IMR-90 (cell line): ENCODE measurements around the gene RNF19B. TPM values are rescaled to one million over a fixed set of nuclear protein-coding genes. Genes with fewer than 3 reads are reported as not detected.
A peak's percentile ranks its signal among the peaks of the same experiment; 100 is the strongest.

Source experiments
- ATAC-seq: fragments of 200-7000 bp; cut with Tn5 transposase; 2 replicates; pipeline ENCODE4 v1.9.1; 2020; ENCODE audit warnings: low read depth, mild to moderate bottlenecking, moderate library complexity
- BruUV-seq: library from RNA; stranded (reverse); fragments of 400-500 nt; replicated peaks from 2 replicates; lab custom pipeline; 2021; lab: Mats Ljungman, UMichigan
- CTCF ChIA-PET: fragments of 300-600 bp; formaldehyde crosslinking; extraction: SDS; loops from one replicate; lab custom pipeline; 2021; ENCODE audit warnings: antibody characterized with exemption; lab: Yijun Ruan, JAX
- POLR2A ChIA-PET: fragments of 300-600 bp; sonication (Branson Sonifier 250); formaldehyde crosslinking; loops from one replicate; lab custom pipeline; 2022; ENCODE audit warnings: antibody characterized with exemption; ENCODE audit not compliant: unreplicated experiment; lab: Charles Lee
- DNase-seq: peaks from one replicate; pipeline ENCODE4 v3.0.0; 2013
- H2AFZ ChIP-seq: replicated peaks from 2 replicates; pipeline ENCODE3; 2013; ENCODE audit warnings: low read length, mild to moderate bottlenecking; ENCODE audit not compliant: poor library complexity
- H2AK5ac ChIP-seq: 2 replicates; pipeline ENCODE4 v1.6.1; 2013; ENCODE audit warnings: low read depth, low read length, inconsistent platforms
- H2AK9ac ChIP-seq: replicated peaks from 2 replicates; pipeline ENCODE3; 2013; ENCODE audit warnings: mild to moderate bottlenecking, low read depth, low read length, moderate library complexity; ENCODE audit not compliant: poor library complexity
- H2BK120ac ChIP-seq: 2 replicates; pipeline ENCODE4 v1.6.1; 2013; ENCODE audit warnings: low read depth, low read length, inconsistent platforms
- H2BK15ac ChIP-seq: 3 replicates; pipeline ENCODE4 v1.6.1; 2013; ENCODE audit warnings: low read depth, low read length, inconsistent platforms
- H2BK20ac ChIP-seq: 2 replicates; pipeline ENCODE4 v1.6.1; 2013; ENCODE audit warnings: low read depth, mild to moderate bottlenecking, inconsistent platforms, low read length, moderate library complexity
- H2BK5ac ChIP-seq: 2 replicates; pipeline ENCODE4 v1.6.1; 2013; ENCODE audit warnings: mild to moderate bottlenecking, low read depth, low read length, inconsistent platforms; ENCODE audit not compliant: poor library complexity, severe bottlenecking
- H3K14ac ChIP-seq: replicated peaks from 2 replicates; pipeline ENCODE4 v1.6.1; 2013; ENCODE audit warnings: low read depth, low read length, inconsistent platforms
- H3K18ac ChIP-seq: 2 replicates; pipeline ENCODE4 v1.6.1; 2013; ENCODE audit warnings: low read depth, low read length, control low read depth
- H3K23ac ChIP-seq: 2 replicates; pipeline ENCODE4 v1.6.1; 2013; ENCODE audit warnings: low read depth, low read length, inconsistent platforms
- H3K27ac ChIP-seq: 2 replicates; pipeline ENCODE4 v1.5.1; 2013; ENCODE audit warnings: mild to moderate bottlenecking, control low read depth, low read length; ENCODE audit not compliant: insufficient read depth
- H3K27me3 ChIP-seq: 2 replicates; pipeline ENCODE4 v1.6.1; 2013; ENCODE audit warnings: low read length; ENCODE audit not compliant: control insufficient read depth, insufficient read depth
- H3K36me3 ChIP-seq: 2 replicates; pipeline ENCODE4 v1.6.1; 2013; ENCODE audit warnings: low read length, mixed read lengths; ENCODE audit not compliant: control insufficient read depth, insufficient read depth
- H3K4ac ChIP-seq: 2 replicates; pipeline ENCODE4 v1.6.1; 2013; ENCODE audit warnings: low read depth, low read length, inconsistent platforms
- H3K4me1 ChIP-seq: 2 replicates; pipeline ENCODE4 v1.6.1; 2013; ENCODE audit warnings: low read length, mixed read lengths; ENCODE audit not compliant: control insufficient read depth, insufficient read depth
- H3K4me2 ChIP-seq: 2 replicates; pipeline ENCODE4 v1.6.1; 2013; ENCODE audit warnings: low read depth, mild to moderate bottlenecking, control low read depth, low read length, moderate library complexity
- H3K4me3 ChIP-seq: 2 replicates; pipeline ENCODE4 v1.5.1; 2013; ENCODE audit warnings: low read depth, mild to moderate bottlenecking, control low read depth, low read length, moderate library complexity; ENCODE audit not compliant: insufficient read depth
- H3K56ac ChIP-seq: 2 replicates; pipeline ENCODE4 v1.6.1; 2013; ENCODE audit warnings: low read length, inconsistent platforms; ENCODE audit not compliant: insufficient read depth; ENCODE audit errors: extremely low read depth
- H3K79me1 ChIP-seq, 2 experiments: 2 replicates each; pipeline ENCODE4 v1.6.1; 2013; ENCODE audit warnings: low read length in 2 of 2, inconsistent platforms in 1 of 2, low read depth in 1 of 2
- H3K9ac ChIP-seq: 2 replicates; pipeline ENCODE4 v1.6.1; 2013; ENCODE audit warnings: low read depth, low read length, control low read depth
- H3K9me1 ChIP-seq: 2 replicates; pipeline ENCODE4 v1.6.1; 2013; ENCODE audit warnings: low read length, inconsistent platforms; ENCODE audit not compliant: insufficient read depth
- H3K9me3 ChIP-seq: 2 replicates; pipeline ENCODE4 v1.6.1; 2013; ENCODE audit warnings: low read length; ENCODE audit not compliant: control insufficient read depth, insufficient read depth
- H4K20me1 ChIP-seq: 2 replicates; pipeline ENCODE4 v1.6.1; 2013; ENCODE audit warnings: low read length, inconsistent platforms; ENCODE audit not compliant: insufficient read depth
- H4K5ac ChIP-seq: 2 replicates; pipeline ENCODE4 v1.6.1; 2013; ENCODE audit warnings: mild to moderate bottlenecking, low read depth, low read length, control low read depth
- H4K8ac ChIP-seq, 2 experiments: 2 replicates each; pipeline ENCODE4 v1.6.1; 2013; ENCODE audit warnings: low read depth in 2 of 2, low read length in 2 of 2, control low read depth in 1 of 2, inconsistent platforms in 1 of 2
- H4K91ac ChIP-seq: 2 replicates; pipeline ENCODE4 v1.6.1; 2013; ENCODE audit warnings: low read depth, low read length, inconsistent platforms; ENCODE audit not compliant: insufficient read depth
- CEBPB ChIP-seq: IDR thresholded peaks from 2 replicates; pipeline ENCODE4 v1.6.1; 2012; ENCODE audit warnings: low read depth, low read length, improper control_type of control experiment
- FOS ChIP-seq: fragments of 150-350 bp; IDR thresholded peaks from 2 replicates; pipeline ENCODE4 v1.6.1; 2016; ENCODE audit warnings: low read depth, low read length
- MAZ ChIP-seq: IDR thresholded peaks from 2 replicates; pipeline ENCODE4 v1.6.1; 2012; ENCODE audit warnings: low read depth, mild to moderate bottlenecking, low read length, improper control_type of control experiment, moderate library complexity, borderline replicate concordance
- NFE2L2 ChIP-seq: fragments of 150-350 bp; IDR thresholded peaks from 2 replicates; pipeline ENCODE4 v1.6.1; 2016; ENCODE audit warnings: low read depth, mild to moderate bottlenecking, low read length
- POLR2A ChIP-seq: IDR thresholded peaks from 2 replicates; pipeline ENCODE4 v1.6.1; 2012; ENCODE audit warnings: mild to moderate bottlenecking, low read depth, low read length
- SMC3 ChIP-seq: fragments of 150-350 bp; IDR thresholded peaks from 2 replicates; pipeline ENCODE4 v1.6.1; 2016; ENCODE audit warnings: low read depth, mild to moderate bottlenecking, antibody characterized with exemption, low read length, moderate library complexity
- WGBS, 2 experiments: methylation state at CpG; one replicate each; pipeline versions ENCODE4 v1.1.5 to v1.1.7; 2013; ENCODE audit warnings: missing lambda C conversion rate in 2 of 2; ENCODE audit not compliant: insufficient read length in 1 of 2; ENCODE audit errors: extremely low coverage in 2 of 2; 5-methylcytosine and 5-hydroxymethylcytosine counted together
- dilution Hi-C: fragments of 300-500 bp; cut with HindIII; formaldehyde crosslinking; loops from one replicate; pipeline ENCODE4 v1.14.3; 2018; ENCODE audit warnings: low sequenced_read_pairs; ENCODE audit not compliant: unreplicated experiment
- in situ Hi-C: fragments of 300-500 bp; cut with MboI; formaldehyde crosslinking; loops from 3 replicates; pipeline ENCODE4 v1.14.3; 2019; ENCODE audit warnings: low sequenced_read_pairs, inconsistent platforms, mixed read lengths
- intact Hi-C: fragments of 100-400 bp; cut with micrococcal nuclease; formaldehyde crosslinking; loops from 2 replicates; pipeline ENCODE4 v1.10.0; 2022
- polyA plus RNA-seq, 3 experiments: library from polyadenylated mRNA; depleted of rRNA; stranded (reverse); fragments of >200 nt; gene quantifications; 2 replicates each; pipeline ENCODE4 v1.2.3, GENCODE V29; 2012; ENCODE audit warnings: low replicate concordance in 1 of 3
- total RNA-seq: library from RNA; depleted of rRNA; stranded (reverse); fragments of >200 nt; gene quantifications from 2 replicates; pipeline ENCODE4 v1.2.3, GENCODE V29; 2012
- TF ChIP-seq, protein P1 (sequence below): conservative IDR thresholded peaks from 2 replicates; pipeline ENCODE4 v1.5.1; 2012; ENCODE audit warnings: mild to moderate bottlenecking, low read depth, low read length, improper control_type of control experiment

RNF19B gene
- total and polyA plus RNA-seq, 2 of the 4 experiments (the other 2 are of a cell fraction): 10.0 to 11.6 TPM

DNA sequence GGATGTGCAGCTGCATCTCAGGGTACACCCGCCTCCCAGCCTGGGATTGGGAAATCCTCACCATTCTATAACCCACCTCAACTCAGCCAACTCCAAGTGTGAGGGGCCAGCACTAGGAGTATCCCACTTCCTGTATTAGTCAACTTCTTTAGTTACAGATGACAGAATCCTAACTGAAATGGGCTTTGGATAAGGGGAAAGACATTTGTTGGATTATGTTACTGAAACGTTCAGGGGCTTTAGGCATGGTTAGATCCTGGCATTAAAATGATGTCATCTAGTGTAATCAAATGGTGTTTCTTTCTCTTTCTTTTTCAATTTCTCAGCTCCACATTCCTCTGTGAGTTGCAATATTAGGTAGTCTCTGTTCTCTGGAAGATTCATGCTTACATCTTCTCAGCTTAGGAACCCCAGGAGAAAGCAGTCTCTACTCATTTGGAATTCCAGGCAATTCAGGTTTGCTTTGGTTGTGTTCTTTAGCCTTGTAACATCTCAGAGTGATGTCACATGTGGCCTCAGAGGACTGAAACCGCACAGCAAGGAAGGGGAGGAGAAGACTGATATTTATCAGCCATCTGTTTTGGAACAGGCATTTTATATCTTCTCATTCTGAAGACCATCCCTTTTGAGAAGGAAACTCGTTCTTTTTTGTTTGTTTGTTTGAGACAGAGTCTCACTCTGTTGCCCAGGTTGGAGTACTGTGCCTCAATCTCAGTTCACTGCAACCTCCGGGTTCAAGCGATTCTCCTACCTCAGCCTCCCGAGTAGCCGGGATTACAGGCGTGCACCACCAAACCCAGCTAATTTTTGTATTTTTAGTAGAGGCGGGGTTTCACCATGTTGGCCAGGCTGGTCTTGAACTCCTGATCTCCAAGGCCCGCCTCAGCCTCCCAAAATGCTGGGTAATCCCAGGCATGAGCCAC, 44.5 kb downstream of the RNF19B start:
- no peaks in the 10 kb centered on the region for H3K36me3 ChIP-seq
- peak overlapping the region; percentile 86 for H3K14ac ChIP-seq
- H2BK120ac ChIP-seq: 0 out of 2 replicates have a peak overlapping the region, but pooled peaks have one; percentile 47
- peak overlapping the region; percentile 68; the same call in 1 of the 2 replicates for H3K4me2 ChIP-seq
- DNase-seq: peak; percentile 72
- dilution Hi-C loops: no loop called here
- no peak overlapping the region for H3K4me3 ChIP-seq
- no peaks in the 10 kb centered on the region for H3K79me1 ChIP-seq
- no peak overlapping the region for H2BK5ac ChIP-seq
- H3K56ac ChIP-seq: no peak overlapping the region
- no peak overlapping the region for H2BK15ac ChIP-seq
- H4K5ac ChIP-seq: no peak overlapping the region
- TF ChIP-seq POLR2A (no peak), CEBPB (peak; percentile 35; the same call in 1 of the 2 replicates), NFE2L2 (no peak), FOS (no peak), MAZ (no peak), SMC3 (no peak)
- TF ChIP-seq, protein P1, sequence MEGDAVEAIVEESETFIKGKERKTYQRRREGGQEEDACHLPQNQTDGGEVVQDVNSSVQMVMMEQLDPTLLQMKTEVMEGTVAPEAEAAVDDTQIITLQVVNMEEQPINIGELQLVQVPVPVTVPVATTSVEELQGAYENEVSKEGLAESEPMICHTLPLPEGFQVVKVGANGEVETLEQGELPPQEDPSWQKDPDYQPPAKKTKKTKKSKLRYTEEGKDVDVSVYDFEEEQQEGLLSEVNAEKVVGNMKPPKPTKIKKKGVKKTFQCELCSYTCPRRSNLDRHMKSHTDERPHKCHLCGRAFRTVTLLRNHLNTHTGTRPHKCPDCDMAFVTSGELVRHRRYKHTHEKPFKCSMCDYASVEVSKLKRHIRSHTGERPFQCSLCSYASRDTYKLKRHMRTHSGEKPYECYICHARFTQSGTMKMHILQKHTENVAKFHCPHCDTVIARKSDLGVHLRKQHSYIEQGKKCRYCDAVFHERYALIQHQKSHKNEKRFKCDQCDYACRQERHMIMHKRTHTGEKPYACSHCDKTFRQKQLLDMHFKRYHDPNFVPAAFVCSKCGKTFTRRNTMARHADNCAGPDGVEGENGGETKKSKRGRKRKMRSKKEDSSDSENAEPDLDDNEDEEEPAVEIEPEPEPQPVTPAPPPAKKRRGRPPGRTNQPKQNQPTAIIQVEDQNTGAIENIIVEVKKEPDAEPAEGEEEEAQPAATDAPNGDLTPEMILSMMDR: no peak
- H3K23ac ChIP-seq: peak overlapping the region; percentile 79
- no peak overlapping the region for H3K9ac ChIP-seq
- no CpG with 5 or more reads among the region's 11 CpGs for WGBS, 2 experiments
- 0 out of 2 replicates have a peak overlapping the region, but pooled peaks have one; percentile 15 for H3K27ac ChIP-seq
- in situ Hi-C loops: no loop called here
- ATAC-seq: peak; percentile 73
- 0 out of 2 replicates have a peak, but pooled peaks cover 1% of the 10 kb centered on the region for H3K4me1 ChIP-seq
- H3K18ac ChIP-seq: no peak overlapping the region
- no peak overlapping the region for H2AFZ ChIP-seq
- H4K91ac ChIP-seq: no peak overlapping the region
- no peaks in the 10 kb centered on the region for H3K9me3 ChIP-seq
- H3K4ac ChIP-seq: peak overlapping the region; percentile 63; the same call in 1 of the 2 replicates
- H3K27me3 ChIP-seq: peaks cover 2% of the 10 kb centered on the region; the same call in 1 of the 2 replicates
- peak overlapping the region; percentile 5 for H2AK9ac ChIP-seq
- CTCF ChIA-PET: interaction anchor here (1.0 to 1.4 kb wide), 3 partner anchors 13 to 166 kb away, joined by 4 to 6 read pairs (median 5); no protein-coding TSS in a partner anchor
- H3K9me1 ChIP-seq: peaks cover 4% of the 10 kb centered on the region
- intact Hi-C loops: no loop called here
- H2BK20ac ChIP-seq: no peak overlapping the region
- POLR2A ChIA-PET: no interaction called here
- no TSS peak for BruUV-seq
- no peaks in the 10 kb centered on the region for H4K20me1 ChIP-seq
- no peak overlapping the region for H2AK5ac ChIP-seq
- peak overlapping the region in 1 of 2 experiments; percentile 81; a peak in 2 of 4 replicates for H4K8ac ChIP-seq
